Colon (tissue), 2 donors: Measurements from ENCODE around the gene CALHM1.

Source experiments
- FAIRE-seq: peaks from 2 replicates; lab custom pipeline; 2012; peaks lifted over from hg19 to GRCh38; lab: Jason Lieb, UNC
- donor health status: control.
- donor health status: control.

CALHM1 gene

DNA sequence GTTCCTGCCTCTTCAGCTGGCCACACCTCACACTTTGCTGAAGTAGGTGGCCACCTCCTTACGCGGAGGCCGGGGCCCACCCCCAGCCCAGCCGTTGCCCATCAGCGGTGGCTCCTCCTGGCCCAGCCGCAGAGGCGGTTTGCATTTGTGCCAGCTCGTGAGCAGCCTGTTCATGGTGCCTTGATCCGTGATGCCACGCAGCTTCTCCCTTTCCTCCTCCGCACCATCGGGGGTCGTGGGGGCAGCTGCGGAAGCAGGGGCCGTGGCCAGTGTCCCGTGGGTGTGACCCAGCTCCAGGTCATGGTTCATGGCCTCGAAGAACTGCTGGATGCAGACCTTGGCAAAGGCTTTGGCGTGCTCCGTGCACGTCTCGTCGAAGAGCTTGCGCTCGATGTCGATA lies 3.5 kb downstream of the CALHM1 start:
- no peak for FAIRE-seq

DNA sequence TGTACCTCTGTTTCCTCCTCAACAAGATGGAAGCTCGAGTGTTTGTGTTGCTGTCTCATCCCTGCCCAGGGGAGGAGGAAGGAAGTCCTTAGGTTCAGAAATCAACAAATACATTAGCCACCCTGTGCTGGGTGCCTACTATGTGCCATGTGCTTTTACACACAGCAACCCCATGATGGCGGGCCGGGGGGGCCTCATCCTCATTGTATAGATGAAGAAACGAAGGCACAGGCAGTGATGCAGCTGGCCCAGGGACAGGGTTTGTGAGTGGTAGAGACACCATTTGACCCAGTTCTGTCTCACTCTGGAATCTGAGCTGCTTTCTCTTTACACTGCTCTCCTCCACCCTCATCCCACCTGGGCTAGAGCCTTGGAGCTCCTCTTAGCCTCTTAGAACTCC lies 4.7 kb downstream of the CALHM1 start:
- FAIRE-seq, result no peak

DNA sequence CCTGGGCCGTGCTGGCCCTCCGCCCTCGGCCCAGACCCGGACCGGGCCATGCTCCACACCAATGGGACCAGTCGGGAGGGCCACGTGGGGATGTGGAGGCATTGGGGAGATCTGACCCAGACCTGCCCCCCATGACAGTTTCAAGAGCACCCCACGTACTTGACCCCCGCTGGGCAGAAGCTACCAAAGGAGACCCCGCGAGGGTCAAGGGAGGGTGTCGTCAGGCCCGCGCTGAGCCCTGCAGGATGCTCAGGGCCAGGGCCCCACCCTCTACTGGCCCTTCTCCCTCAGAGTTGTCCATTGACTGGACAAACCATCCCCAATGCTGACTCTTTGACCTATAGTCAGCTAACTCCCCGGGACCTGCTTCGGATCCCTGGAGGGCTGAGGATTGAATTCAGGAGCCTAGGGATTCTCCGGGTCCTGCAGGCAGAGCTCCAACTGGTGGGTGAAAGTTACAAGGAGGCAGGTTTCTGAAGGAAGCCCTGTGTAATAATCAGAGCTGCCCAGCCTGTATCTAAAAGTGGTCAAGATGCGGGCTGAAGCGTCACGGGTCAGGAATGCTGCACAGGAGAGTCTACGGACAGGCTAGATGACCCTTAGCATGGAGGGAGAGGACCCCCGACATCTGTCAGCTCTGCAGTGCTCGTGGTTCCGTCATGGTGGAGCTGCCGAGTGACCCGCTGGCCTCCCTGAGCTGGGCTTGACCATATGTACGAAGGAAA lies 6.0 kb downstream of the CALHM1 start:
- no peak for FAIRE-seq

DNA sequence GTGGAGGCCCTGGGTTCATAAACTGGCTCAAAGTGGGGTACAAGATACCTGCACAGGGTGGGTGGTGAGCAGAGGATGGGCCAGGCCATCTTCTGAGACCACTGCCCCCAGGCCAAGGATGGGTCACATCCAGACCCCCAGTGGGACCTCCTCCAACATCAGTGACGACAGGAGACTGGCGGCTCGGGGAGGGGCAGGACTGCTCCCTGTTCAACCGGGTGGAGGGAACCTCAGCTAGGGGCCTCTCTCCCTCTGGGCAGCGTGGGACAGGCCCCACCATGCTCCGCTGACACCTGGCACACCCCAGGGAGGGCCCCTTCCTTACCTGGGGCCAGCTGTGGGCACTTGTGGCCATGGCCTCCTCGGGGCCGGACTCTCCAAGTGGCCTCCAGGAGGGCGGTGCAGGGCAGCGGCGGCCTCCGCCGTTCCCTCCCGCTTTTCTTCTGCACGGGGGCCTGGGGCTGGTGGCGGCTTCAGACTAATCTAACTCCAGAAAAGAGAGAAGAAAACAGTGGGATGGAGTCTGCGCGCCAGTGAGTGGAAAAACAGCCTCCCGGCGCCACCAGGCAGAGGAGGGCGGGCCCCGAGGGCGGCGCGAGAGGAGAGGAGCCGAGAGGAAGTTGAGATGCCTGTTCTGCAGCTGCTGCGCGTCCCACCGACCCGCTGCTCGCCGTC lies 6.7 kb downstream of the CALHM1 start, which contains the start of gene CALHM2:
Gene CALHM2 (minus strand): TSS at position 540 of the 675 bp plus-strand sequence. CDS start 2,429 bp downstream, outside the sequence.
- FAIRE-seq, result no peak

DNA sequence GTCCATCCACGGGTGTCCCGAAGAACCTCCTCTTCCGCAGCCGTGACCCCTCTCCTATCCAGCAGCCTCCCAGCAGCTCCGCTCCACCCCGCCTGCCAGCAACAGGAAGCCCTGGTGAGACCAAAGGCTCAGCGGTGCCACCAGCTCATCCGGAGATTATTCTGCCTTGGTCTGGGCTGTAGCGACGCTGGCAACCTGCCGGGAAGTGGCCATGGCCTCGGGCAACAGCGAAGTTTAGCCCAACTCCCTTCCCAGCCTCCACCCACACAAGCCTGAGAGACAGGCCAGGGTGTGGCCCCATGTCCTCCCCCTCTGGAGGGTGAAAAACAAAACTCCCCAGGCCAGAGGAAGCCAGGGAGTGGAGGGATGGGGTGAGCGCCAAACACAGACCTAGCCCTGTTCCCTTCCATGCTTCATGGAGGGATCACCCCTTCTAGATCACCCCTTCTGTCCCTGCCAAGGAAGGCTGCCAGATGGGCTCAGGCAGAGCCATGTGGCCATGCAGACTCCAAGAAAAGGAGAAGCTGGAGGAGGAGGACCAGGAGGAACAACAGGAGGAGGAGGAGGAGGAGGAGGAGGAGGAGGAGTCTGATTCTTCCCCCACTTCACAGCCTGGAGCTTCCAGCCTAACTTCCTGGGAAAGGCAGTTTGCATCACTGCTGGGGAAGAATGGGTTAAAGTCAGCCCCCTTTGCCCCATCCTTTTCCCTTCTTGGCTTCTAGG lies 7.4 kb downstream of the CALHM1 start:
- no peak for FAIRE-seq

DNA sequence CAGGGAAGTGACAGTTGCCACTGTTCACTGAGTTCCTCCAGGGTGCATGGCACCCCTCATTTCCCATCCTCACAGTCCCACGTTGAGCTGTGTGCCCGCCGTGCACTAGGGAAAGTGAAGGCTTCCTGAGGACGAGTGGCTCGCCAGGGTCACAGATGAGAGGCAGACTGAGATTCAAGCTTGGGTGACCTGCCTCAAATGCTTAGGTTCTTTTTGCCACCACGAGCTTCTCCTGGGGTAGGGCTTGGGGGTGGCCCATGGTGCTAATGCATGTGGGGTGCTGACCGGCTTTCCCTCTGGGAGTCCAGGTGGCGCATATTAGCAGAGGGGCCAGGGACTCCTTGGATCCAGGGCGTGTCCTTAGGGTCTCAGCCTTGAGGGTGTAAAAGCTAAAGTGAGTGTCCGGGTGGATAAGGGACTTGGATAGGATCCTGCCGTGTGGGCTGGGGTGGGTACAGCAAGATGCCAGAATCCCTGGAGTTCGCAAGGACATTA lies 8.5 kb downstream of the CALHM1 start:
- FAIRE-seq, result no peak

DNA sequence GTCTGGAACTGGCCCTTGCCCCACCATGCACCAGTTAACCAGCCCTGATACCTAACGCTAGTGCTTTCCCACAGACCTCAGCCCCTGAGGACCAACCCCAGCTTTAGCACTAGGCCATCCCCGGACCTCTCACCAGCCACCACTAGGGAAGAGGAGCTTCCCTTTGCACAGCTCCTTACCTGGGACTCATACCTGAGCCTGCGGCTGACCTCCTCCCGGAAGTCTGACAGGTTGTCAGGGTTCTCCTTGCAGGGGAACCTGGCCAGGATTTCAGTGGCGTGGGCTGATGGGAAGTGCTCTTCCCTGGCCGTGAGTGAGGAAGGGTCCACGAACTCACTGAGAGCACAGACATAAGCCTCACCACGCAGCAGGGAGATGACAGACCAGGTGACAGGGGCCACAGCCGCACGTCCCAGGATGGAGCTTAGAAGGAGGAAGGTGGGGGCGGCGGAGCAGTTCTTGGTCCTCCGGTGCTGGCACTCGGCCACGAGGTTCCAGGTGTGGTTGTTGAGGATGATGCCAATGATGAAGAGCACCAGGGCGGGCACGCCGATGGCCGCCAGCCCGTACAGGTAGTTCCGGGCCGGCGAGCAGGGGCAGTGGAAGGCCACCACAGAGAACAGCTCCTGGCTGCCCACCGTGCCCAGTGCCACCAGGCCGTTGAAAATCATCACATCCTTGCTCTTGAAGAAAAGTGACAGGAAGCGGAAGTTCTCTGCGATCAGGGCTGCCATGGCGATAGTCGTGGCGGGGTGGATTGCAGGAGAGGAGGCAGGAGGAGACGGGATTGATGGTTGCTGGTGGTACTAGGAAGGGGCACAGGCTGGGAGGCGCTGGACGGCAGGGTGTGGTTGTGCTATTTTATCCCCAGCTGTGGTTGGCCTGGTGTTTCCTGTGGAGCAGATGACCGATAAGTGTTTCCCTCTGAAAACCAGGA lies 9.2 kb downstream of the CALHM1 start:
- no peak for FAIRE-seq

DNA sequence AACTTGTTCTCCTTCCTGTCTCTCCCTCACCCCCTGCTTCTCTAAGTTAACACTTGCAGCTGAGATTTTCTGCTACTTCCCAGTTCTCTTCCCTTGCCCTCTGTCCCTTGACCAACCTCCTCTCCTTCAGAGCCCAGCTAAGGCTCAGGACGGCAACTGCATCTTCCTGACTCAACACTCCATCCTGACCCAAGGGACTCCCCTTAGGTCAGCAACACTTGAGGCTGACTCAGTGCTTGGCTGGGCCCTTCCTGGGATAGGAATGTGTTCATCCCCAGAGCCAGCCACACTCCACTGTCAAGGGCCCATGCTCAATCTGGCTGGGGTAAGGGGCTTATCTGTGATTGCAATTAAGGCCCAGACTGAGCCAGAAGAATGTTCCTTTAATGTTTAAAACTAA lies 10.0 kb downstream of the CALHM1 start:
- no peak for FAIRE-seq

DNA sequence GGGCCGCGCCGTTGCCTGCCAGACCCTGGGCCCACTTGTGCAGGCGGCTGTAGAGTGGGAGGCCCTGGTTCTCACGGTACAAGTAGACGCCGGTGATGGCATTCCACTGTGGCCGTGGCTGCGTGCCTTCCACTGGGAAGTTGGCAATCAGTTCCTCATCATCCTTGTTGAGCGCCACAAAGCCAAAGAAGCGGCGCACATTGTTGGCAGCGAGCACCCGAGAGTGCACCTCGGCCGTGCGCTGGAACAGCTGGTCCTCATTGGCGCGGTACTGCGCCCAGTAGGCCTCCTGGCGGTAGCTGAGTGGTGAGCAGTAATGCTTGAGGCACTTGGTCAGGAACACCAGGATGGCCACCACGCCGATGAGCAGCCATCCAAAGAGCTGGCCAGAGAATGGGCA lies 11.5 kb downstream of the CALHM1 start:
- no peak for FAIRE-seq

DNA sequence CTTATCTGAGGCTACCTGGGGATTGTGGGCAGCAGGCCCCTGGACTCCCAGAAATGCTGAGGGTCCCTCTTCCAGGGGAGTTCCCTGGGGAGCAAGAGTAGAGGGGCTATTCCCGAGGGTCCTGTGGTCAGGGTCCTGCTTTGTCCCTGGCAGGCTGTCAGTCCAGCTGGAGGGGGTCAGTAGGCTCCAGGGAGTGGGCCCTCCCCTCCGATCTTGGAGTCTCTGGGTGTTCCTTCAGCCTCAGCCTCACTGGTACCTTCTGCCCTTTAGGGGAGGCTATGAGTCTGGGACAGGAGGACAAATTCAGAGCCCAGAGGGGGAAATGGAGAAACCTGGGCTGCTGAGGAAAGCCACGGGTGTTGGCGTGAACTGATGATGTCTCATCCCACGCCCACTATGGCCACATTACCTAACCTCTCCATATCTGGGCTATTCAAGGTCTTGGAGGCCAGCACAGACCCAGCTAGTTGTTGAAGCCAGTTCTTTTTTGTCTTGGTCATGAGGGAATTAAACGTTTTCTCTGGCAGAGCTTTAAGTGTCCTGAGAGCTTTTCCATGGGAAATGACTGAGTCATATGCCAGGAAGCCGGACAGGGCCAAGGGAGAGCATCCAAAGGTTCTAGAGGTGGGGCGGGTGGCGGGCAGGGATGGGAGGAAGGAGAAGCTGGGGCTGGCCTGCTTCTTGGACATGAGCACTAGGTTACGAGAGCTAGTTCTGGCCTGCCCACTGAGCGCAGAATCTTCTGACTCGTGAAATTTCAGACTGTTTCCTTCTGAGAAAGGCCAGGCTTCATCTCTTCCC lies 12.7 kb downstream of the CALHM1 start:
- no peak for FAIRE-seq

DNA sequence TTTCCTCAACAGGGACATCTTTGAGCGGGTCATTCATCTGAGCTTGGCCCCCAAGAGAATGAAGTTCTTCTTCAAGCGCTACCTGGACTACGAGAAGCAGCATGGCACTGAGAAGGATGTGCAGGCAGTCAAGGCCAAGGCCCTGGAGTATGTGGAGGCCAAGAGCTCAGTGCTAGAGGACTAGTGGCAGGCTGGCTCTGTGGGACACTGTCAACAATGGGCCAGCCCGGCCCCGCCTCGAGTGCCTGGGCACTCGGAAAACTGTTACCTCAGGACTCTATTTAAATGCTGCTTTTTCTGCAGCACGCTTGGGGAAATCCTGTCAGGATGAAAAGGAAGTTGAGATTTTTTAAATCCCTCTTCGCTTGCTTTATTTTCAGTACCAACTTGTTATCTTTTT lies 13.3 kb downstream of the CALHM1 start:
- no peak for FAIRE-seq

DNA sequence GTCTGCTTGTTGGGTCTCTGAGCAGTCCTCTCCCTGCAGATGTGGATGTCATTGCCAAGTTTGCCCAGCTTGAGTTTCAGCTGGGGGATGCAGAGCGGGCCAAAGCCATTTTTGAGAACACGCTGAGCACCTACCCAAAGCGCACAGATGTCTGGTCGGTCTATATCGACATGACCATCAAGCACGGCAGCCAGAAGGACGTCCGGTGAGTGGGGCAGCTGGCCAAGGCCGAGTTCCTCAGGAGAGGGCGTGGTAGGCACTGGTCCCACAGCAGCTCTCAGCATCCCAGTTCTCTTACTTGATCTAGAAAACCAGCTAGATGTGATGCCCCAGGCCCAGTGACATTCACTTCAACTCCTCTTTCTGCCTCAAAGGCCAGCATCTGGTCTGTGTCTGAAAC lies 14.2 kb downstream of the CALHM1 start:
- FAIRE-seq, result no peak

DNA sequence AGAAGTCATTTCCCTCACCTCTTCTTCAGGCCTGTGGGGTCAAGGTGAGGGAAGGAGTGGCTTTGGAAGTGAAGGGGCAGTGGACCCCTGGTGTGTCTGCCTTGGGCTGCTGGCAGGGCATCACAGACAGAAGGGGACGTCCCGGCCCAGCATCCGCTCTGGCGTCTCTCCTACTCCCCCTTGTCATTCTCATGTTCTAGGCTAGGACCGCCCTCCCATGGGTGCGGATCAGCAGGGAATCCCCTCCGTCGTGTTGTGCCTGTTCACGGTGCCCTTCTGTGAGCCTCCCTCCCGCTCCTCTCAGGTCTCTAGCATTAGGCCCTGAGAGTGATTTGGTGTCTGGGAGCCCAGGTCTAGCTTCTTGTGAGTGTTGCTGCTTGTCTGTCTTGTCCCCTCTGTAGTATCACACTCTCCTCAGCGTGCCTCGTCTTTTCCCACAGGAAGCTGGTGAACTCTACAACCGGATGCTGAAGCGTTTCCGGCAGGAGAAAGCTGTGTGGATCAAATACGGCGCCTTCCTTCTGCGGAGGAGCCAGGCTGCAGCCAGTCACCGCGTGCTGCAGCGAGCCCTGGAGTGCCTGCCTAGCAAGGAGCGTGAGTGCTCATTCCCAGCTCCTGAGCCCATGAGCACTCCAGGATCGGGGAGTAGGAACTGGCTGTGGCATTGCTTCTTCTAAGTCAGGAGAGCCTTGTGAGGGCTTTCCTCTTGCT lies 15.1 kb downstream of the CALHM1 start:
- FAIRE-seq, result no peak

DNA sequence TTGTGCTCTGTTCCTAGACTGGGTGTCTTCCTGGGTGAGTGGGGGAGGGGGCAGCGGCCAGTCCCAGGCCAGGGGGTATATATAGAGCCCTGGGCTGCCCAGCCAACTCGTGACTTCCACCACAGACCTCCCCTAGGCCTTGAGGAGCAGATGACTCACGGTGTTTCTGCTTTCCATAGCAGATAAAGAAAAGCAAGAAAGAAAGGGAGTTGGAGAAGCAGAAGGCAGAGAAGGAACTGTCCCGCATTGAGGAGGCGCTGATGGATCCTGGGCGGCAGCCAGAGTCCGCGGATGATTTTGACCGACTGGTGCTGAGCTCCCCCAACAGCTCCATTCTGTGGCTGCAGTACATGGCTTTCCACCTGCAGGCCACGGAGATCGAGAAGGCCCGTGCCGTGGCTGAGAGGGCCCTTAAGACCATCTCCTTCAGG lies 16.7 kb downstream of the CALHM1 start:
- no peak for FAIRE-seq

DNA sequence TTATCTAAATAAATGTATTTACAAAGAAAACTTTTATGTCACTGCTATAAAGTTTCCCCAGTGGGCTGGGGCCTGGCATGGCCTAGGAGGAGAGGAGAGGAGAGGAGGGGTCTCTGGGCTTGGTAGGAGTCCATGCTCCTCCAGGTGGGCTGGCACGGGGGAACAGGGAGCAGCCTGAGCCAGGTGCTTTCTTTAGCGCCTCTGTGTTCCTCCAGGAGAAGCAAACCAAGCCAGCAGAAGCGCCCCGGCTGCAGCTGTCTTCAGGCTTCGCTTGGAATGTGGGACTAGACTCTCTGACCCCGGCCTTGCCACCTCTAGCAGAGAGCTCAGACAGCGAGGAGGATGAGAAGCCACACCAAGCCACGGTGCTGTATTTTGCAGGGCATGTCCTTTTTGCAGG lies 17.1 kb downstream of the CALHM1 start:
- FAIRE-seq, result no peak

DNA sequence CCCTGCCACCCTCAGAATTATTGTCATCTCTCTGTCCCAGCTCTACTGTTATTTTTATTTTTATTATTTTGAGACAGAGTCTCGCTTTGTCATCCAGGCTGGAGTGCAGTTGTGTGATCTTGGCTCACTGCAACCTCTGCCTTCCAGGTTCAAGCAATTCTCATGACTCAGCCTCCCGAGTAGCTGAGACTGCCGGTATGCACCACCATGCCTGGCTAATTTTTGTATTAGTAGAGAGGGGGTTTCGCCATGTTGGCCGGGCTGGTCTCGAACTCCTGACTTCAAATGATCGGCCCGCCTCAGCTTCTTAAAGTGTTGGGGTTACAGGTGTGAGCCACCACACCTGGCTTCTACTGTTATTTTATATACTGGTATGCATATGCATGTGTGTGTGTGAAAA lies 17.5 kb downstream of the CALHM1 start:
- no peak for FAIRE-seq

DNA sequence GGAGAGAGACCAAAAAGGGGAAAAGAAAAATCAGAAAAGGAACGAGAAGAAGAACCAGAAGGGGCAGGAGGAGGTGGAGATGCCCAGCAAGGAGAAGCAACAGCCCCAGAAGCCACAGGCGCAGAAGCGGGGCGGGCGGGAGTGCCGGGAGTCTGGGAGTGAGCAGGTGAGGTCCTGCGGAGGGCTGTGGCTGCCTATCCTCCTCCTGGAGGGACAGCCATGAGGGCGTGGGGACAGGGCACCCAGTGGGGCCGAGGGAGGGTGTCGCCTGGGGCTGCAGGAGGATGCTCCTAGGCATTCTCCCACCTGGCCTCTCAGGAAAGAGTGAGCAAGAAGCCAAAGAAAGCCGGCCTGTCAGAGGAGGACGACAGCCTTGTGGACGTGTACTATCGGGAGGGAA lies 18.3 kb downstream of the CALHM1 start:
- FAIRE-seq, result no peak

DNA sequence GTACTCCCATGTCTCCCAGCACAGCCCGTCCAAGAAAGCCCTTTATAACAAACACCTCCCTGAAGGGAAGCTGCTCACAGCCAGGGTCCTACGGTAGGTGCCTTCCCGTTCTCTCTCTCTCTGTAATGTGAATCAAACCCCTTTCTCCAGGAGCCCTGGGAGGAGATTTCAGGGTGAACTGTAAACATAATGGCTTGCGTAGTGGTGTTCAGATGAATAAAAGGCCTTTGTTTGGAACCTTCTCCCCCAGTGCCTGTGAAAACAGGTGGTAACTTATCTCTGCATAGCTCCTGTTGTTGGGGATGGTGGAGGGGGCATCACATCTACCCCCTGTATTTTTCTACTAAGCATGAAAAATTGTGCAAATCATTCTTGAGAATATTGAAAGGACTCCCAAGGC lies 18.9 kb downstream of the CALHM1 start:
- FAIRE-seq, result no peak

DNA sequence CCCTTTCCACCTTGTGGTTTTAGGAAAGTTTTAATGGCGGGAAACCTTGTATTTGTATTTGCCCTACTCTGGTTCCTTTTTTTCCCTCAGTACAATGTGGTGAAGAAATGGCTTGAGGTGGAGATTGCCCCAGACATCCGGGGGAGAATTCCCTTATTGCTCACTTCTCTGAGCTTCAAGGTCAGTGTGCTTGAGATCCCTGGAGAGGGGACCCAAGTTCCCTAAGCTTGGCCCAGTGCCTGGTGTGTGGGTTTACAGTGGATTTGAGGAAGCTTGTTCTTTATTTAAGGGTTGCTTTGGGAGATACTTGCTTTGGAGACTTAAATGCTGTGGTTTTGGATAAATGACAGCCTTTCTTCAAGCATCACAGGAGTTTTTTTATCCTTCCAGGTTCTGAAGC lies 24.8 kb downstream of the CALHM1 start:
- no peak for FAIRE-seq

DNA sequence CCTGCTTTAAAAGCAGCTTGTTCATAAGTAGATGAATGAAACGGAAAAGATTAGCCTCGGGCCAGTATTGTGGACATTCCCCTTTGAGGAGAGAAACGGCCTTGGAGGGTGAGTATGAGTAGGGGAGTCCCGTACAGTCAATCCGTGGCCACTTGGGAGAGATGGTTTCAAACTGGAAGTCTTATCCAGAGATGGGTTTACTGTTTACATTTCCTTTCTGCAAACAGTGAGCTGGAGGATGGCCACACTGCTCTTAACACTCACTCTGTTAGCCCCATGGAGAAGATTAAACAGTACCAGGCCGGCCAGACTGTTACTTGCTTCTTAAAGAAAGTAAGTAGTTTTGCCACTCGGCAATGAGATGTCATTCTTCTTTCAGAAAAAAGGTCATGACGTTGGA lies 26.8 kb downstream of the CALHM1 start:
- FAIRE-seq, result no peak
